ENCODE data around the gene TUBB2B. TPM values are rescaled to one million over a fixed set of nuclear protein-coding genes. Genes with fewer than 3 reads are reported as not detected.

TUBB2B gene
- total and polyA plus RNA-seq, 2 experiments from 2014 or later: 355 to 794 TPM

- no peak overlapping the region for H2AFZ ChIP-seq
- Mint-ChIP-seq H3K4me1 (peaks cover 37% of the 10 kb centered on the region), H3K27ac (peak overlapping the region; percentile 48; the same call in 1 of the 2 replicates), H3K9me3 (peaks cover 6% of the 10 kb centered on the region; the same call in 2 of the 3 replicates), H3K36me3 (ENCODE audit: low read depth) (peaks cover 33% of the 10 kb centered on the region), H3K4me3 (peak overlapping the region; percentile 91), H3K27me3 (ENCODE audit: insufficient read depth, low read depth, poor library complexity) (peaks cover 38% of the 10 kb centered on the region)
- H3K9me2 ChIP-seq (ENCODE audit: insufficient read depth): no peaks in the 10 kb centered on the region
- H3K4me3 ChIP-seq: peak overlapping the region; percentile 93
- H3K36me3 ChIP-seq (ENCODE audit: insufficient read depth): peaks cover 6% of the 10 kb centered on the region
- peaks cover 26% of the 10 kb centered on the region for H4K20me1 ChIP-seq (replicated peaks; ENCODE audit: insufficient read depth)
- peaks cover 26% of the 10 kb centered on the region for H3K4me1 ChIP-seq (ENCODE audit: insufficient read depth)
- H3F3A ChIP-seq (replicated peaks; ENCODE audit: low read depth): peaks cover 41% of the 10 kb centered on the region
- peaks cover 20% of the 10 kb centered on the region for H3K79me2 ChIP-seq (replicated peaks; ENCODE audit: insufficient read depth)
- DNase-seq (ENCODE audit: low spot score): peak; percentile 73
- TF ChIP-seq JUNB (IDR thresholded peaks at IDR 0.05; ENCODE audit: unreplicated experiment) (no peak), STAT1 (IDR thresholded peaks at IDR 0.05; ENCODE audit: unreplicated experiment) (no peak), ZNF331 (CRISPR knock-in tag; IDR thresholded peaks at IDR 0.05; ENCODE audit: low read depth) (no peak), CTCF (conservative IDR thresholded peaks at IDR 0.05; ENCODE audit: low read depth in 2 of 2) (no peak), REST (IDR thresholded peaks at IDR 0.05; ENCODE audit: unreplicated experiment) (no peak), CREB1 (CRISPR knock-in tag; IDR thresholded peaks at IDR 0.05; ENCODE audit: low read depth) (no peak), ZNF462 (CRISPR knock-in tag; IDR thresholded peaks at IDR 0.05) (no peak), ETS1 (IDR thresholded peaks at IDR 0.05) (no peak; the same call in 1 of the 2 replicates), POLR2AphosphoS5 (IDR thresholded peaks at IDR 0.05; ENCODE audit: low read depth) (no peak), NANOG (IDR thresholded peaks at IDR 0.05; ENCODE audit: borderline replicate concordance) (no peak), ZNF114 (CRISPR knock-in tag; IDR thresholded peaks at IDR 0.05) (no peak), EZH2phosphoT487 (IDR thresholded peaks at IDR 0.05; ENCODE audit: unreplicated experiment) (no peak), EZH2 (IDR thresholded peaks at IDR 0.05; ENCODE audit: low read depth, unreplicated experiment) (no peak)
- ATAC-seq: peak; percentile 9
- H3K27ac ChIP-seq (ENCODE audit: low read depth): 0 out of 2 replicates have a peak overlapping the region, but pooled peaks have one; percentile 69
- peak overlapping the region; percentile 96 for H3K4me2 ChIP-seq
- peaks cover 23% of the 10 kb centered on the region for H3K27me3 ChIP-seq (ENCODE audit: insufficient read depth)
Observed at GRCh38 chr6:3226481-3227362, 731 bp downstream of the TUBB2B start.
